Endothelial cell of umbilical vein (primary cell): ENCODE measurements around the gene SHROOM2. TPM values are rescaled to one million over a fixed set of nuclear protein-coding genes. Genes with fewer than 3 reads are reported as not detected.
A peak's percentile ranks its signal among the peaks of the same experiment; 100 is the strongest.

ENCODE experiments used
- BruUV-seq: library from RNA; stranded (reverse); fragments of 400-500 nt; replicated peaks from 2 replicates; lab custom pipeline; 2021; lab: Mats Ljungman, UMichigan
- CTCF ChIA-PET: fragments of 300-600, 350-600 bp; sonication (Branson Sonifier 250); formaldehyde crosslinking; loops from one replicate; lab custom pipeline; 2021; ENCODE audit warnings: antibody characterized with exemption, inconsistent platforms; lab: Charles Lee
- POLR2A ChIA-PET: fragments of 300-600, 350-600 bp; sonication (Branson Sonifier 250); formaldehyde crosslinking; loops from one replicate; lab custom pipeline; 2021; ENCODE audit warnings: antibody characterized with exemption, inconsistent platforms; lab: Charles Lee
- DNase-seq: peaks from one replicate; pipeline ENCODE4 v3.0.0-alpha.2; 2011; ENCODE audit warnings: low read depth, low spot score
- FAIRE-seq: peaks from 2 replicates; lab custom pipeline; 2011; peaks lifted over from hg19 to GRCh38; lab: Jason Lieb, UNC
- H2AFZ ChIP-seq: 2 replicates; pipeline ENCODE4 v1.6.0; 2012; ENCODE audit warnings: low read depth, low read length, control low read depth, inconsistent platforms
- H3K27ac ChIP-seq: 2 replicates; pipeline ENCODE4 v1.5.1; 2011; ENCODE audit warnings: low read depth, mild to moderate bottlenecking, control low read depth, low read length, moderate library complexity; ENCODE audit not compliant: insufficient read depth
- H3K27me3 ChIP-seq, 2 experiments: 2 replicates each; pipeline versions ENCODE4 v1.6.0 to v1.6.1; 2011; ENCODE audit warnings: low read length in 2 of 2, mixed read lengths in 1 of 2; ENCODE audit not compliant: control insufficient read depth in 2 of 2, insufficient read depth in 2 of 2
- H3K36me3 ChIP-seq, 2 experiments: 2 replicates in 1 of 2; 3 replicates in 1 of 2; pipeline ENCODE4 v1.5.1; 2011; ENCODE audit warnings: low read length in 2 of 2, mild to moderate bottlenecking in 1 of 2, moderate library complexity in 1 of 2; ENCODE audit not compliant: control insufficient read depth in 2 of 2, insufficient read depth in 2 of 2; ENCODE audit errors: extremely low read depth in 1 of 2
- H3K4me1 ChIP-seq: 3 replicates; pipeline ENCODE4 v1.5.1; 2011; ENCODE audit warnings: mild to moderate bottlenecking, low read length; ENCODE audit not compliant: control insufficient read depth, insufficient read depth; ENCODE audit errors: extremely low read depth
- H3K4me2 ChIP-seq: 2 replicates; pipeline ENCODE4 v1.6.1; 2011; ENCODE audit warnings: low read length, control low read depth, mixed read lengths; ENCODE audit not compliant: insufficient read depth
- H3K4me3 ChIP-seq, 3 experiments: fragments of 200-600 bp in 1 of 3; sonication (generic), shearing (Covaris generic) in 1 of 3; replicated peaks in 1 of 3; 2 replicates each; pipeline ENCODE4 v1.5.1; 2011 to 2016; ENCODE audit warnings: control low read depth in 3 of 3, low read length in 3 of 3, mild to moderate bottlenecking in 2 of 3, inconsistent platforms in 1 of 3, low read depth in 1 of 3, moderate library complexity in 1 of 3; ENCODE audit not compliant: insufficient read depth in 1 of 3
- H3K79me2 ChIP-seq: 2 replicates; pipeline ENCODE4 v1.6.0; 2012; ENCODE audit warnings: low read length, inconsistent platforms; ENCODE audit not compliant: control insufficient read depth, insufficient read depth
- H3K9ac ChIP-seq: replicated peaks from 2 replicates; pipeline ENCODE3; 2011; ENCODE audit warnings: low read length, control low read depth; ENCODE audit not compliant: insufficient read depth; ENCODE audit errors: extremely low read depth
- H3K9me1 ChIP-seq: replicated peaks from 3 replicates; pipeline ENCODE4 v1.6.0; 2011; ENCODE audit warnings: mild to moderate bottlenecking, low read length; ENCODE audit not compliant: control insufficient read depth, insufficient read depth; ENCODE audit errors: extremely low read depth
- H3K9me3 ChIP-seq: replicated peaks from 2 replicates; pipeline ENCODE4 v1.5.1; 2012; ENCODE audit warnings: low read length, inconsistent platforms; ENCODE audit not compliant: control insufficient read depth, insufficient read depth
- H4K20me1 ChIP-seq: replicated peaks from 2 replicates; pipeline ENCODE3; 2011; ENCODE audit warnings: mild to moderate bottlenecking, low read length; ENCODE audit not compliant: control insufficient read depth, insufficient read depth; ENCODE audit errors: extremely low read depth
- EZH2 ChIP-seq: IDR thresholded peaks from 2 replicates; pipeline ENCODE4 v1.6.1; 2012; ENCODE audit warnings: borderline replicate concordance, low read depth, mild to moderate bottlenecking, moderate library complexity, low read length, inconsistent platforms; ENCODE audit not compliant: severe bottlenecking
- FOS ChIP-seq: IDR thresholded peaks from 2 replicates; pipeline ENCODE4 v1.6.1; 2011; ENCODE audit warnings: mild to moderate bottlenecking, low read length, moderate library complexity, borderline replicate concordance; ENCODE audit not compliant: insufficient read depth
- GATA2 ChIP-seq: IDR thresholded peaks from 2 replicates; pipeline ENCODE4 v1.7.0; 2011; ENCODE audit warnings: low read depth, mild to moderate bottlenecking, moderate library complexity, mixed read lengths, low read length; ENCODE audit not compliant: insufficient read length, insufficient read depth
- JUN ChIP-seq: IDR thresholded peaks from 2 replicates; pipeline ENCODE4 v1.6.1; 2011; ENCODE audit warnings: borderline replicate concordance, low read depth; ENCODE audit not compliant: insufficient read length, insufficient read depth
- MYC ChIP-seq: IDR thresholded peaks from one replicate; pipeline ENCODE4 v1.6.1; 2011; ENCODE audit warnings: mild to moderate bottlenecking, low read depth, low read length
- POLR2AphosphoS5 ChIP-seq: IDR thresholded peaks from 2 replicates; pipeline ENCODE4 v1.6.1; 2012; ENCODE audit warnings: low read depth, mild to moderate bottlenecking, control low read depth, low read length, moderate library complexity; ENCODE audit not compliant: insufficient read depth
- dilution Hi-C: fragments of 300-500 bp; cut with MboI; formaldehyde crosslinking; loops from one replicate; pipeline ENCODE4 v1.15.0; 2019; ENCODE audit warnings: low sequenced_read_pairs; ENCODE audit not compliant: extremely low pct_ligation_motif_present
- intact Hi-C: fragments of 100-400 bp; cut with micrococcal nuclease; formaldehyde crosslinking; loops from one replicate; pipeline ENCODE4 v1.10.0; 2022
- polyA plus RNA-seq, 4 experiments: library from polyadenylated mRNA; depleted of rRNA in 3 of 4; stranded (reverse) in 3 of 4; unstranded in 1 of 4; fragments of >200 nt; gene quantifications; 2 replicates each; pipeline versions ENCODE4 v1.2.1 to v1.2.3, GENCODE V29; 2011 to 2012; ENCODE audit warnings: missing spikeins in 1 of 4
- total RNA-seq: library from RNA; stranded (reverse); gene quantifications from 2 replicates; pipeline ENCODE4 v1.2.3, GENCODE V29; 2021
- TF ChIP-seq, protein P1 (sequence below): IDR thresholded peaks from 2 replicates; pipeline ENCODE4 v1.6.1; 2011; ENCODE audit not compliant: insufficient read depth, insufficient read length
- TF ChIP-seq, protein P2 (sequence below), 2 donors: IDR thresholded peaks; 1 replicate in 1 of 2; 2 replicates in 1 of 2; pipeline ENCODE4 v1.5.1; 2011; ENCODE audit warnings: low read length in 2 of 2, mild to moderate bottlenecking in 2 of 2, moderate library complexity in 2 of 2, control low read depth in 1 of 2, inconsistent platforms in 1 of 2, low read depth in 1 of 2; ENCODE audit not compliant: insufficient read depth in 1 of 2; ENCODE audit errors: extremely low read depth in 1 of 2

The SHROOM2 gene
- total and polyA plus RNA-seq, 2 donors (not counting 3 experiments of a cell fraction or from before 2014, with no cell fraction given) = 3.7 to 11.8 TPM

DNA sequence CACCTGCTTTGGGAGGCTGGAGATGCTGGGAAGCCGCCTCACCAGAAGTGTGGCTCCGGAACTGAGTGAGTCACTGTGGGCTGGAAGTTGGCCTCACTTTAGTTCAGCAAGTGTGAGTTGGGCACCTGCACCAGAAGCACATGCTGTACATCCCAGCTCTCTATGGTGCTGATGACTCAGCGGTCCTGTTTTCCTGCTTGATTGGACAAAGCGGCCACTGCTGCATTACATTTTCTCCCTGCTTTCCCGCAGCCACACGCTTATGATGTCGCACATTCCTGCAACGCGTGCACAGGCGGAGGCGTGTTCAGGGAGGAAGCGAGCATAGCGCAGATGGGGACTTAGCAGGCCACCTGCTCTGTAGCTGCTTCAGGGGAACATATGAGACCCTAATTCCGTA, 154.2 kb downstream of the SHROOM2 start:
- TF ChIP-seq GATA2 = no peak
- TF ChIP-seq, protein P1, sequence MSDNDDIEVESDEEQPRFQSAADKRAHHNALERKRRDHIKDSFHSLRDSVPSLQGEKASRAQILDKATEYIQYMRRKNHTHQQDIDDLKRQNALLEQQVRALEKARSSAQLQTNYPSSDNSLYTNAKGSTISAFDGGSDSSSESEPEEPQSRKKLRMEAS = peak; percentile 27
- no peak for TF ChIP-seq MYC
- peak; percentile 65 for TF ChIP-seq JUN
- peak; percentile 84 for TF ChIP-seq FOS
- TF ChIP-seq POLR2AphosphoS5 = peak; percentile 51
- TF ChIP-seq, protein P2, sequence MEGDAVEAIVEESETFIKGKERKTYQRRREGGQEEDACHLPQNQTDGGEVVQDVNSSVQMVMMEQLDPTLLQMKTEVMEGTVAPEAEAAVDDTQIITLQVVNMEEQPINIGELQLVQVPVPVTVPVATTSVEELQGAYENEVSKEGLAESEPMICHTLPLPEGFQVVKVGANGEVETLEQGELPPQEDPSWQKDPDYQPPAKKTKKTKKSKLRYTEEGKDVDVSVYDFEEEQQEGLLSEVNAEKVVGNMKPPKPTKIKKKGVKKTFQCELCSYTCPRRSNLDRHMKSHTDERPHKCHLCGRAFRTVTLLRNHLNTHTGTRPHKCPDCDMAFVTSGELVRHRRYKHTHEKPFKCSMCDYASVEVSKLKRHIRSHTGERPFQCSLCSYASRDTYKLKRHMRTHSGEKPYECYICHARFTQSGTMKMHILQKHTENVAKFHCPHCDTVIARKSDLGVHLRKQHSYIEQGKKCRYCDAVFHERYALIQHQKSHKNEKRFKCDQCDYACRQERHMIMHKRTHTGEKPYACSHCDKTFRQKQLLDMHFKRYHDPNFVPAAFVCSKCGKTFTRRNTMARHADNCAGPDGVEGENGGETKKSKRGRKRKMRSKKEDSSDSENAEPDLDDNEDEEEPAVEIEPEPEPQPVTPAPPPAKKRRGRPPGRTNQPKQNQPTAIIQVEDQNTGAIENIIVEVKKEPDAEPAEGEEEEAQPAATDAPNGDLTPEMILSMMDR (IDR thresholded peaks at IDR 0.05; ENCODE audit: extremely low read depth in 1 of 2, insufficient read depth in 1 of 2, low read depth in 1 of 2, low read length in 2 of 2) = no peak
- TF ChIP-seq EZH2 = no peak
- peak; percentile 100 for FAIRE-seq
- H3K4me3 ChIP-seq = no peak overlapping the region

More for the DNA sequence above, 154.2 kb downstream of the SHROOM2 start:
- no peaks in the 10 kb centered on the region for H3K9me3 ChIP-seq
- H3K9ac ChIP-seq = no peak overlapping the region
- ChIA-PET CTCF (no interaction called here), POLR2A (no interaction called here)
- no peaks in the 10 kb centered on the region for H3K79me2 ChIP-seq
- no TSS peak for BruUV-seq
- dilution Hi-C loops (no loop called here), intact Hi-C loops (loop anchor here (1.0 to 2.0 kb wide), 2 partner anchors 30 to 55 kb away; no protein-coding TSS in a partner anchor)
- H3K27ac ChIP-seq = peak overlapping the region; percentile 70
- H3K36me3 ChIP-seq = peaks cover 0 to 13% of the 10 kb centered on the region in 2 experiments
- no peak overlapping the region for H2AFZ ChIP-seq
- H4K20me1 ChIP-seq = no peaks in the 10 kb centered on the region
- no peak overlapping the region for H3K4me2 ChIP-seq
- peak; percentile 78 for DNase-seq
- H3K4me1 ChIP-seq = peaks cover 13% of the 10 kb centered on the region
- H3K27me3 ChIP-seq = no peaks in the 10 kb centered on the region
- no peaks in the 10 kb centered on the region for H3K9me1 ChIP-seq
